Fibroblast of skin of left quadriceps (primary cell): ENCODE data around the gene TNNT3.
"Not testable (repeated sequence)": the region's sequence is repeated elsewhere in the genome, so short reads cannot be mapped to it uniquely, and the experiment has no call there.

ENCODE experiments used
- DNase-seq, 2 experiments: peaks; one replicate each; pipeline ENCODE4 v3.0.0-alpha.2; 2013; ENCODE audit warnings: low read depth in 2 of 2

TNNT3 gene

GRCh38 chr11:1935156-1936071 is 15.9 kb downstream of the TNNT3 start:
- no peak for DNase-seq

DNA sequence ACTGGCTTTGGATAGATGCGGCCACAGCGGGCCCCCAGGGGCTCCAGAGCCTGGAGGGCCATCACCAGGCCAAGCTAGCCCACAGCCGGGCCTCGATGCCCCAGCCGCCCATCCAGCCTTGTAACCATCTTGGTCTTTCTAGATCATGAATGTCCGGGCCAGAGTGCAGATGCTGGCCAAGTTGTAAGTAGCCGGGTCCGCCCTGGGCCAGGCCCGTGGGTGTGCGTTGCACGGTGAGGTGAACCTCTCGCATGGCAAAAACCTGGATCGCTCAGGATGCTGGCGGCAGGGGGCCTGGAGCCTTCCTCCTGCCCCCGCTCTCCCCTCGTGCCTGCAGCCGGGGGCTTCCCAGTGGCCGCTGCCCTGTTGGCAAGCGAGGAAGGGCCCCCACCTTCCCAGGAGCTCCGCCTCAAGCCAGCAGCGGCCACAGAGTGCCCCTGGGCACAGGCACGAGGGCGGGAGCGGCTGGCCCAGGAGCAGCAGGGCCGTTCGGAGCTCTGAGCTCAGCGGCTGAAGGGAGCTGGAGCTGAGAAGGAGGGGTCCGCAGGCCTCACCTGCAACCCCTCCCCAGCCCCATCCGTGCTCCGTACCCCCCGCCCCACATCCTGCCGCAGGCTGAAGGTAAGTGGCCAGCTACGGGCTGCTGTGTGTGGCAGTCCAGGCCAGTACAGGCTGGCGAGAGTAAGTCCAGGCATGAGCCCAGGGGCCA is 16.7 kb downstream of the TNNT3 start:
- DNase-seq, result no peak

GRCh38 chr11:1936781-1937615 is 17.5 kb downstream of the TNNT3 start:
- DNase-seq, result no peak

GRCh38 chr11:1937616-1938342 is 18.3 kb downstream of the TNNT3 start:
- DNase-seq, result no peak

DNA sequence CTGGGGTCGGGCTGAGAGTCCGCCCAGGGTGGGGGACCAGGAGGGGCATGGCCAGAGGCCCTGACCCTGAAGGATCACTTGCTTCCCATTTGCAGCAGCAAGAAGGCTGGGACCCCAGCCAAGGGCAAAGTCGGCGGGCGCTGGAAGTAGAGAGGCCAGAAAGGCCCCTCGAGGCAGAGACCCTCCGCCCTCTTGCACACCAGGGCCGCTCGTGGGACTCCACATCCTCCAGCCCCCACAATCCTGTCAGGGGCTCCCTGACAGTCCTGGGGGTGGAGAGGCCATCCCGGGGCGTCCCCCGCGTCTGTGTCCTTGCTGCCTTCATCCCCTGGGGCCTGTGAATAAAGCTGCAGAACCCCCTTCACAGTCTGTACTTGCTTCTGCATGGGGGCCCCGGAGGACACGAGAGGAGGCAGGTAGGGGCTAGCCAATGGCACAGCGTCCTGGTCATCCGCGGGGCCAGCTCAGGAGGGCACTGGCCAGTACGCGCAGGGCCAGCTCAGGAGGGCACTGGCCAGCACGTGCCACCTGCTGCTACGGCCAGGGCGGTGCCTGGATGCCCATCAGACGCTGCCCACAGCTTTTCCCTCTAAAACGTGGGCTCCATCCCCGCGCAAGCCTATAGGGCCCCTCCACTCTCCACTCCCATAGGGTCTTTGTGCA is 19.0 kb downstream of the TNNT3 start:
- DNase-seq, result no peak

DNA sequence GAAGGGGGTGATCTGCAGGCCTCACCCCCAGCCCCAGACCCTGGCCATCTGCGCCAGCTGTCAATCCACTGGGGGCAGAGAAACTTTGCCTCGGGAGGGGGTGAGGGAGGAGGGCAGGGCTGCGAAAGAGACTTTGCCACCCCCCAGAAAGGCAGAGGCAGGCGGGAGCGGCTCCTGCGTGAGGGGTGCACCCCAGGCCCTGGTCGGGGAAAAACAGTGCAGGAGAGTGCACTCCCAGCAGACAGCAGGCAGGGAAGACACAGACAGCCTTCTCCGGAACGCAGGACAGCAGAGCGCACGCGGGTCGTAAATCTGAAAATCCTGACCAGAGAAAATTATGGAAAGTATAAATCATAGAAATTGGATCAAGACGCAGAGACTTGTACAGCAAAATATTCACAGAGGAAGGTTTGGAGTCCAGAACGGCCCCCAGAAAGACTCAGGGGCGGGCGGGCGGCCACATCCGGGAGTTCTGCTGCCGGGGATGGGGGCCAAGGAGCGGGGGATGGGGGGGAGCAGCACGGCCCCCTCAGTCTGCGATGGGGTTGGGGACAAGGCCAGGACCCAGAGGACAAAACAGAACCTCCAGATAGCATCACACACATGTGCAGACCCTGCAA is 19.6 kb downstream of the TNNT3 start:
- no peak for DNase-seq

DNA sequence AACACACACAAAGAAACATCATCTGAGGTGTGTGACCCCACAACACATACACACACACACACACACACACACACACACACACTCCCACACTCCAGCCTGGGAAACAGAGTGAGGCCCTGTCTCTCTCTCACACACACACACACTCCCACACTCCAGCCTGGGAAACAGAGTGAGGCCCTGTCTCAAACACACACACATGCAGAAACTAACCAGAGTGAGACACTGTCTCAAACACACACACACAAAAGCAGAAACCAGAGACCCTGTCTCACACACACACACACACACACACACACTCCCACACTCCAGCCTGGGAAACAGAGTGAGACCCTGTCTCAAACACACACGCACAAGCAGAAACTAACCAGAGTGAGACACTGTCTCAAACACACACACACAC is 20.3 kb downstream of the TNNT3 start:
- not testable (repeated sequence) for DNase-seq

- no peak for DNase-seq
Observed at GRCh38 chr11:1942558-1943260, 23.2 kb downstream of the TNNT3 start.

DNA sequence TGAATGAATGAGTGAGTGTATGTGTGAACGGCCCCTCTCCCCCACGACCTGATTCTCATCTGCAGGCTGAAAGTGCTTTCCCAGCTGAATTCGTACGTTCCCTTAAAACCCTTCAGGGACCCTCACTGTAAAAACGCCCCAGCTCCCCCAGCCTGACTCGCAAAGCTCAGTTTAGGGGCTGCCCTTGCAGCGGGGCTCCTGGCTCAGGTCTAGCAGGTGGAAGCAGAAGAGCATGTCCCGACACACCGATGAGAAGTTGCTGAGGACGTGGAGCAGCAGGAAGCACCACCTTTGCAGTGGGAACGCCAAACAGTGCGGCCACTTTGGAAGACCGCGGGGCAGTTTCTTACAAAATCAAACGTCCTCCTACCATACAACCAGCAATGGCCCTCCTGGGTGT is 24.1 kb downstream of the TNNT3 start:
- DNase-seq, result no peak

DNA sequence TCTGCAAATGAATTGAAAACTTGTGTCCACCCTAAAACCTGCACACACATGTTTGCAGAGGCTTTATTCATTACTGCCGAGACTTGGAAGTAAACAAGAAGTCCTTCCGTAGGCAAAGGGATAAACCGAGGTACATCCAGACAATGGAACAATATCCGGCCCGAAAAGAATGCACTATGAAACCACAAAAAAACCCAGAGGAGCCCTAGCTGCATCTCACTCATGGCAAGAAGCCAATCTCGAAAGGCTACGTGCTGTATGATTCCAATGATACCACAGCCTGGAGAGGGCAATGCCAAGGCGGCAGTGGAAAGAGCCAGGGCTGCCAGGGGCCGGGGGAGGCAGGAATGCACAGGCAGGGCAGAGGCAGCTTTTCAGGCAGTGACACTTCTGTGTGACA is 24.5 kb downstream of the TNNT3 start:
- DNase-seq, result peak in 1 of 2 experiments; percentile 32

DNA sequence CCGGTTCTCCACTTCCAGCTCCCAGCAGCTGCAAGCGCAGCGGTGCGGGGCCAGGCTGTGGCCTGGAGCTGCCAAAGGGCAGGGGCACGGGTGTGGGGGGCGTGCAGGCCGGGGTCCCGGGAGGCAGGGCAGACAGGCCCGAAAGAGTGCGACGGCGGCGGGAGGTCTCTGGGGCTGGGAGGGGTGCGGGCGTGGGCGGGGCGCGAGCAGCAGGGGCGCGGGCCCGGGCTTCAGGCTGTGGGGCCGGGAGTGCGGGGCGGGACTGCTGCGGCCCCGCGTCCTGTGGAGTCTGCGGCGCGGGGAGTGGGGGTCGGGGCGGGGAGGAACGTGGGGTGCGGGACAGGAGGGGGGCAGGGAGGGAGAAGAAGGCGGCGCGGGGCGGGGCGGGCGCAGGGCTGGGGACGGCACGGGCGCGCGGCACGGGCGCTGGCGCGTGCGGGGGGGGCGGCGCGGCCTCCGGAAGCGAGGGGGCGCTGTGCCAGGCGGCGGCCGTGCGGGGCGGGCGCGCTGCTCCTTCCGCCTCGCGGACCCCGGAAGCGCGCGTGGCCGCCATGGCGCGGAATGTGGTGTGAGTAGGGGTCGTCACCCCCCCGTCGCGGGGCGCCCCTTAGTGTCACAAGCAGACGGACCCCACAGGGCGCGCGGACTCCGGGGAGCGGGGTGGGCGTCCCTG is 27.4 kb downstream of the TNNT3 start, which contains the start of gene MRPL23:
Gene MRPL23, plus strand, starts transcription at position 521 of the 673 bp plus-strand sequence. Its CDS starts 31 bp downstream, at position 552.
- DNase-seq, result no peak

GRCh38 chr11:1947592-1948237 is 28.2 kb downstream of the TNNT3 start:
- no peak for DNase-seq

DNA sequence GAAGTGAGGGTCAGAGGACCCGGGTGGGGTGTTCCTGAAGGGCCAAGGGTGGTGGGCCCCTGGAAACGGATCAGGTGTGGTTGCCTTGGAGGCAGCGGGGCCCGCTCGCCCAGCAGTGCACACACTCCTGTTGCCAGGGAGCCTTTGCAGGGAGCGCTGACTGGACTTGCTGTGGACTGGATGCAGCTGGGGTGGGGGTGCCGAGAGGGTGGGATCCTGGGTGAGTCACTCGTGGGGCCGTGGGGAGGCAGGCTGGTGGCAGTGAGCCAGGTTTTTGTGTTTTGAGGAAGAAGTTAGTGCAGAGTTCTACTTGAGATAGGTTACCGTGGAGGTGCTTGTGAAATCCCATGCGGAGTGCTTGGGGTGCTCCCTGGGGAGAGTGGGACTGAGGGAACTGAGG is 28.9 kb downstream of the TNNT3 start:
- no peak for DNase-seq

DNA sequence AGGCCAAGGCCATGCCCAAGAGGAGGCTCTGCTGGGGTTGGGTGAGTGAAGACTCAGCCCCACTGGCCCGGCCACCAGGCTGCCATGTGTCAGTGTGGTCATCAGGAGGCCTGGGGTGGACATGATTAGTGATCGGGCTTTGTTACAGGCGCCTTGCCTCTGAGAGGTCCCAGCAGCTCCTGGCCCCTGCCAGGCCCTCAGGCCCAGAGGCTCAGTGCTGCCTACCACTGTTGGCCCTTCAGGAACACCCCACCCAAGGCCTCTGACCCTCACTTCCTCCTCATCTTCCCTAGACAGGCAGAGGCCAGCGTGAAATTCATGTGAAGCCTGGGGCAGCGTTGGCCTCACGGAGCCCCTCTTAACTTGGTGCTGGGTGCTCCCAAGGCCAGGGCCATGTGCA is 29.8 kb downstream of the TNNT3 start:
- no peak for DNase-seq

DNA sequence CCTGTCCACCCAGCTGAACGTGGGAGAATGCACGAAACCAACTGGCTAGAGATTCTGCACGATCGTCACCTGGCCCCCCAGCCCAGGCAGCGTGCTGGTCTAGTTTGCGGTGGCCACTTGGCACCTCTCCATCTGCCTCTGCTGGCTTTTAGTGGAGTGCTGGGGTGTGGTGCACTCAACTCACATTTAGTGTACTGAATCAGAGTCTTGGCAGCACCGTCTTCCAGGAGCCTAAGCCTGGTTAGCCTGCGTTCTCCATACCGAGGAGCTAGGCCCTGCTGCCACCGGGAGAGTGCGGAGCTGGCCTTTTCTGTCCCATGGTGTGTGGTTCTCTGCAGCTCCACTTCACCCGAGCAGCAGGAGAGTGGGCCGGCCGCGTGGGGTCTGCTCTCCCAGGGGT is 30.4 kb downstream of the TNNT3 start:
- no peak for DNase-seq

DNA sequence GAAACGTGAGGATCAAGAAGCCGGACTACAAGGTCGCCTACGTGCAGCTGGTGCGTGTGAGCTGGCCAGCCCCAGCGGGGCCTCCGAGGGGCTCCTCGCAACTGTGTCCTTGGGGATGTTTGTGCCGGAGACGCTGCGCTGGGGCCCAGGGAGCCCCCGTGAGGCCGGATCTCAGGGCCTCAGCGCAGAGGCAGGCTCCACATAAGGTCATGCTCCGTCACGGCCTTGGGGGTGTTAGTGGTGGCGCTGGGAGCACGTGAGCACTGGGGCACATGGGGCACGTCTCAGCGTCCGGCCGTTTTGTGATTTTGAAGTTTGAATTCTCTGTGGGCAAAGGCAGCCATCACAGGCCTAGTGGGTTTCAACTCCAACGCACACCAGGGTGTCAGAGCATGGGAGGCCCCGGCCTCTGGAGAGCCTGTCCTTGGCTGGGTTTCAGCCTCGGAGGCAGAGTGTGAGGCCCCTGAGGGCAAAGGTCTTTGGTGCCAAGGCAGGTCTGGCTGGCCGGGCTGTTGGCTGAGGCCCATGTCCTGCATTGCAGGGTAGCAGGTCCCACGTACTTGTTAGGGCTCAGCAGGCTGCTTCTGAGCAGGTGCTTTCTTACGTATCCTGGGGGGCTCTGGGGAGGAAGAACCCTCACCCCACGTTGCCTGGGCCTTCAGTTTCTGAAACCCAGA is 33.4 kb downstream of the TNNT3 start:
- DNase-seq, result no peak

- DNase-seq, result no peak
Observed at GRCh38 chr11:1953489-1954266, 34.2 kb downstream of the TNNT3 start.
